ENCODE measurements around the gene TRIM68.

The TRIM68 gene

GRCh38 chr11:4607781-4608666 lies at the start of gene TRIM68:
Gene TRIM68 (minus strand): TSS chr11:4608231. CDS start chr11:4605504, 2,727 bp downstream.
- peak; percentile 93 to 96 for DNase-seq
- H3K4me3 Mint-ChIP-seq, result peak within 1 kb of the TSS; percentile 90 to 95
- peaks cover 36% of the 10 kb centered on the region for H3K4me1 Mint-ChIP-seq
- peak within 1 kb of the TSS; percentile 93 to 98 for H3K27ac Mint-ChIP-seq
- H3K27me3 Mint-ChIP-seq, result no peaks in the 10 kb centered on the region
- peaks cover 7 to 9% of the 10 kb centered on the region in 2 donors for H3K9me3 Mint-ChIP-seq
- peak; percentile 100 for ATAC-seq

DNA sequence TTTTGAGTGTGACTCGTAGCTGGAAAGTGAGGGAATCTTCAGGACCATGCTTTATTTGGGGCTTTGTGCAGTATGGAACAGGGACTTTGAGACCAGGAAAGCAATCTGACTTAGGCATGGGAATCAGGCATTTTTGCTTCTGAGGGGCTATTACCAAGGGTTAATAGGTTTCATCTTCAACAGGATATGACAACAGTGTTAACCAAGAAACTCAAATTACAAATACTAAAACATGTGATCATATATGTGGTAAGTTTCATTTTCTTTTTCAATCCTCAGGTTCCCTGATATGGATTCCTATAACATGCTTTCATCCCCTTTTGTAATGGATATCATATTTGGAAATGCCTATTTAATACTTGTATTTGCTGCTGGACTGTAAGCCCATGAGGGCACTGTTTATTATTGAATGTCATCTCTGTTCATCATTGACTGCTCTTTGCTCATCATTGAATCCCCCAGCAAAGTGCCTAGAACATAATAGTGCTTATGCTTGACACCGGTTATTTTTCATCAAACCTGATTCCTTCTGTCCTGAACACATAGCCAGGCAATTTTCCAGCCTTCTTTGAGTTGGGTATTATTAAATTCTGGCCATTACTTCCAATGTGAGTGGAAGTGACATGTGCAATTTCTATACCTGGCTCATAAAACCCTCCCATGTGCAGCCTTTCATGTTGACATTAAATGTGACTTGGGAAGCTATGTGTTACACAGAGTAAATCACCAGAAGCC lies 46.8 kb upstream of the TRIM68 start:
- no peak overlapping the region for H3K27ac Mint-ChIP-seq
- peaks cover 6% of the 10 kb centered on the region for H3K4me1 Mint-ChIP-seq
- peaks cover 0 to 8% of the 10 kb centered on the region in 2 donors for H3K9me3 Mint-ChIP-seq
- peak; percentile 20 for ATAC-seq
- no peak overlapping the region for H3K4me3 Mint-ChIP-seq
- DNase-seq, result no peak
- no peaks in the 10 kb centered on the region for H3K27me3 Mint-ChIP-seq

DNA sequence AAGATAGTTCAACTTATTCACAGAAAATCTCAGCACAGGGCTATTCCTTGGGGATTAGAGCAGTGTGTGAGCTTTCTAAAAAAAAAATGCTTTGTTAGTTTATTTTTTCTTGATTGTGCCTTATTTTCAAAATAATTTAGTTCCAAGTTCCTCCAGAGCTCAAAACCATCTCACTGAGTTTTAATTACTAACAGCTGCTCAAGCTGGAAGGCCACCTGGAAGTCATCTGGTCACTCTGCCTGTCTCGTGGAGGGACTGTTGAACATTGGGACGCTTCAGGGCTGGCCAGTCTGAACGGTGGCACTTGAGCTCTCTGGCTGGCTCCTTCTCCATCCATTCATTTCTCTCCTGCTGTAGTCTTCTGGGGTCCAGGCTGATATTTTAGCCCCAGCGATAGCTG lies 39.7 kb upstream of the TRIM68 start:
- H3K4me1 Mint-ChIP-seq, result no peaks in the 10 kb centered on the region
- peaks cover 0 to 3% of the 10 kb centered on the region in 2 donors for H3K9me3 Mint-ChIP-seq
- peaks cover 11% of the 10 kb centered on the region for H3K27me3 Mint-ChIP-seq
- DNase-seq, result no peak
- ATAC-seq, result no peak
- no peak overlapping the region for H3K27ac Mint-ChIP-seq
- H3K4me3 Mint-ChIP-seq, result no peak overlapping the region

- DNase-seq, result no peak
- Mint-ChIP-seq H3K4me1 (no peaks in the 10 kb centered on the region), H3K4me3 (no peak overlapping the region), H3K27ac (peak overlapping the region in 1 of 2 donors; percentile 4), H3K9me3 (no peaks in the 10 kb centered on the region), H3K27me3 (peaks cover 19% of the 10 kb centered on the region)
- ATAC-seq, result no peak
These were observed 37.9 kb upstream of the TRIM68 start for GRCh38 chr11:4645974-4646373.

GRCh38 chr11:4644233-4644632 lies 36.2 kb upstream of the TRIM68 start:
- no peak overlapping the region for H3K27ac Mint-ChIP-seq
- H3K27me3 Mint-ChIP-seq, result peaks cover 19% of the 10 kb centered on the region
- no peaks in the 10 kb centered on the region for H3K4me1 Mint-ChIP-seq
- H3K9me3 Mint-ChIP-seq, result no peaks in the 10 kb centered on the region
- ATAC-seq, result peak; percentile 18
- H3K4me3 Mint-ChIP-seq, result no peak overlapping the region
- DNase-seq, result no peak

DNA sequence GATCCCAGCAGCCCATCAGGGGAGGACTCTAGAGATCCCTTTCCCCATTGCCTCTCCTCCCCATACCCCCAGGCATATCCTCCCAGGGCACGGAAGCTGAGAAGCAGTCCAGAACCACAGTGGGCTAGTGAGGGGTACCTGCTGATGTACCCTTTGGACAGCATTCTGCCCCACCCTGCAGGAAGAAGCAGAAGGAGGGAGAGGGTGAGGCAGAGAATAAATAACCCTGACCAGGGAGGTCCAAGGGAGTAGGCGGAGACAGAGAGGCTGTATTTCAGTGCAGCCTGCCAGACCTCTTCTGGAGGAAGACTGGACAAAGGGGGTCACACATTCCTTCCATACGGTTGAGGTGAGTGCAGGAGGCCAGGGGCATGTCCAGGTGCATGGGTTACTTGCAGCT lies 35.7 kb upstream of the TRIM68 start, which contains the start of gene OR51E1:
TSS of gene OR51E1 (plus strand) at position 301 of the 400 bp plus-strand sequence. CDS start 8,545 bp downstream, outside the sequence.
- Mint-ChIP-seq H3K4me1 (no peaks in the 10 kb centered on the region), H3K9me3 (no peaks in the 10 kb centered on the region), H3K27ac (no peak within 1 kb of the TSS), H3K27me3 (peaks cover 19% of the 10 kb centered on the region), H3K4me3 (no peak within 1 kb of the TSS)
- DNase-seq (no peak), ATAC-seq (no peak)

- peaks cover 19% of the 10 kb centered on the region for H3K27me3 Mint-ChIP-seq
- no peak for ATAC-seq
- no peak for DNase-seq
- H3K4me3 Mint-ChIP-seq, result no peak overlapping the region
- no peak overlapping the region for H3K27ac Mint-ChIP-seq
- no peaks in the 10 kb centered on the region for H3K4me1 Mint-ChIP-seq
- no peaks in the 10 kb centered on the region for H3K9me3 Mint-ChIP-seq
These were observed 35.0 kb upstream of the TRIM68 start for GRCh38 chr11:4643076-4643475.

GRCh38 chr11:4642043-4642442 lies 34.0 kb upstream of the TRIM68 start:
- Mint-ChIP-seq H3K4me3 (no peak overlapping the region), H3K9me3 (no peaks in the 10 kb centered on the region), H3K27ac (no peak overlapping the region), H3K4me1 (no peaks in the 10 kb centered on the region), H3K27me3 (peaks cover 19% of the 10 kb centered on the region)
- DNase-seq (no peak), ATAC-seq (no peak)

DNA sequence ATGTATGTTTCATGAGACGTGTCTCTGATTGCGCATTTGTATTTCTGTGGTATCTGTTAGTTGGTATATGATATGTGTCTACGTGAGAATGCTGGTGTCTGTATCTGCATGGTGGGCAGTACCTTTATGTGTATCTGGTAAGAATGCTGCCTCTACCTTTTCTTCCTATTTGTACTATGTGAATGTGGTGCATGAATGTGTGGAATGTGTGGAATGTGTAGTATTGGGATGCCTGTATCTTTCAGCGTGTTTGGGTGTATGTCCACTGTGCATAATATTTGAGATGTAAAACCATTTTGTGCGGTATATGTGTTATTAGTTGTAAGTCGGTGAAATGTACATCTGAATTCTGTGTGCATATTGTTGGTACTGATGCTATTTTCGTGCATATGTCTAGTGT lies 33.5 kb upstream of the TRIM68 start:
- Mint-ChIP-seq H3K4me1 (no peaks in the 10 kb centered on the region), H3K9me3 (no peaks in the 10 kb centered on the region), H3K4me3 (no peak overlapping the region), H3K27ac (no peak overlapping the region), H3K27me3 (peaks cover 19% of the 10 kb centered on the region)
- DNase-seq, result no peak
- no peak for ATAC-seq

DNA sequence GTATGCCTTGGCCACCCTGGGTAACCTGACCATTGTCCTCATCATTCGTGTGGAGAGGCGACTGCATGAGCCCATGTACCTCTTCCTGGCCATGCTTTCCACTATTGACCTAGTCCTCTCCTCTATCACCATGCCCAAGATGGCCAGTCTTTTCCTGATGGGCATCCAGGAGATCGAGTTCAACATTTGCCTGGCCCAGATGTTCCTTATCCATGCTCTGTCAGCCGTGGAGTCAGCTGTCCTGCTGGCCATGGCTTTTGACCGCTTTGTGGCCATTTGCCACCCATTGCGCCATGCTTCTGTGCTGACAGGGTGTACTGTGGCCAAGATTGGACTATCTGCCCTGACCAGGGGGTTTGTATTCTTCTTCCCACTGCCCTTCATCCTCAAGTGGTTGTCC lies 31.9 kb upstream of the TRIM68 start:
- Mint-ChIP-seq H3K4me3 (no peak overlapping the region), H3K9me3 (no peaks in the 10 kb centered on the region), H3K4me1 (no peaks in the 10 kb centered on the region), H3K27ac (no peak overlapping the region), H3K27me3 (peaks cover 19% of the 10 kb centered on the region)
- ATAC-seq (no peak), DNase-seq (no peak)

DNA sequence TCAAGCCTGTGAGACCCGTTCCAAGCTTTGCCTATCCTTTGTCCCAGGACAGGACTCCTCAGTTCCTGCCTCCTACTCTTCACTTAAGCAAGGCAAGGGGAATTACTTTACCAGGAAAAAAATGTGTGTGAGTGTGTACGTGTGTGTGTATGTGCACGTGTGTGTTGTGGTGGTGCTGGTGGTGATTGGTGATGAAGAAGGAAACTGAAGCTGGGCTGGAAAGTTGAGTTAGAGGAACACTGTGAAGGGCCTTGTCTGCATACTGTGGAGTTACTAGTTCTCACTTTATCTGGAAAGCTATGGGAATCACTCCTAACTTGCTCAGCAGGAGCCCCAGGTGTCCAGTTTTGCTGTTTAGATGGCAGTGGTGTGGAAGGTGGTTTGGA lies 29.6 kb upstream of the TRIM68 start:
- no peaks in the 10 kb centered on the region for H3K9me3 Mint-ChIP-seq
- H3K4me1 Mint-ChIP-seq, result no peaks in the 10 kb centered on the region
- peaks cover 7% of the 10 kb centered on the region for H3K27me3 Mint-ChIP-seq
- ATAC-seq, result no peak
- no peak for DNase-seq
- no peak overlapping the region for H3K4me3 Mint-ChIP-seq
- no peak overlapping the region for H3K27ac Mint-ChIP-seq

- DNase-seq (peak; percentile 64 to 70), ATAC-seq (peak; percentile 87)
- Mint-ChIP-seq H3K27ac (no peak within 1 kb of the TSS), H3K9me3 (no peaks in the 10 kb centered on the region), H3K4me3 (no peak within 1 kb of the TSS), H3K27me3 (peaks cover 7% of the 10 kb centered on the region), H3K4me1 (no peaks in the 10 kb centered on the region)
These were observed 29.1 kb upstream of the TRIM68 start, which contains the start of gene OR51D1 for GRCh38 chr11:4636962-4637661. Gene OR51D1 (plus strand): TSS chr11:4637477. CDS start chr11:4639791, 2,314 bp downstream.

GRCh38 chr11:4636136-4636535 lies 28.1 kb upstream of the TRIM68 start:
- DNase-seq (no peak), ATAC-seq (no peak)
- no peak overlapping the region for H3K4me3 Mint-ChIP-seq
- no peak overlapping the region for H3K27ac Mint-ChIP-seq
- no peaks in the 10 kb centered on the region for H3K27me3 Mint-ChIP-seq
- no peaks in the 10 kb centered on the region for H3K4me1 Mint-ChIP-seq
- H3K9me3 Mint-ChIP-seq, result no peaks in the 10 kb centered on the region

GRCh38 chr11:4626207-4627099 lies 18.4 kb upstream of the TRIM68 start:
- H3K4me3 Mint-ChIP-seq, result no peak overlapping the region
- DNase-seq (peak; percentile 53 to 61), ATAC-seq (peak; percentile 80)
- H3K27me3 Mint-ChIP-seq, result peaks cover 42% of the 10 kb centered on the region
- no peaks in the 10 kb centered on the region for H3K4me1 Mint-ChIP-seq
- peaks cover 6 to 12% of the 10 kb centered on the region in 2 donors for H3K9me3 Mint-ChIP-seq
- H3K27ac Mint-ChIP-seq, result no peak overlapping the region

GRCh38 chr11:4619514-4619913 lies 11.5 kb upstream of the TRIM68 start:
- no peaks in the 10 kb centered on the region for H3K4me1 Mint-ChIP-seq
- H3K27ac Mint-ChIP-seq, result no peak overlapping the region
- no peaks in the 10 kb centered on the region for H3K9me3 Mint-ChIP-seq
- H3K4me3 Mint-ChIP-seq, result no peak overlapping the region
- DNase-seq (no peak), ATAC-seq (no peak)
- H3K27me3 Mint-ChIP-seq, result no peaks in the 10 kb centered on the region

All from stimulated activated naive CD8-positive, alpha-beta T cell treated with anti-CD3 and anti-CD28 coated beads, Interleukin-15, amount 100 ng/mL, for 72 hours (primary cell).